ENCODE results near the gene PTPN1. TPM values are rescaled to one million over a fixed set of nuclear protein-coding genes. Genes with fewer than 3 reads are reported as not detected.

Gene PTPN1
- total RNA-seq, 1 donor from 2014 or later, result 78.2 TPM

DNA sequence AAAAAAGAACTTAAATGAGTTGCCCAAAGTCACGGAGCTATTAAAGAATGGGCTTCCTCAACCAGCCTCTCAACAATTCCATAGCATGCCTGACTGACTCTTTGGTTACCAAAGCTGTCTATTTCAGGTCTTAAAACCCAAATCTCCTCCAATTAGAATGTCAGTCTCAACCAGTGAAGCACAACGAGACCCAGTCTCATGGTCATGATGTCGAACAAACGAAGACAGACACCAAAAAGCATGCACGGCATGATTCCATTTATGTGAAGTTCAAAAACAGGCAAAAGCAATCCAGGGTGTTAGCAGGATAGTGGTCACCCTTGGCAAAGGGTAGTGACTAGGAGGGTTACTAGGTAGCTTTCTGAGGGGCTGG is 16.3 kb upstream of the PTPN1 start:
- no peaks in the 10 kb centered on the region for H3K27me3 ChIP-seq (ENCODE audit: low read depth)
- intact Hi-C loops (cut with DNase I), result no loop called here
- no peak overlapping the region for H3K27ac ChIP-seq

DNA sequence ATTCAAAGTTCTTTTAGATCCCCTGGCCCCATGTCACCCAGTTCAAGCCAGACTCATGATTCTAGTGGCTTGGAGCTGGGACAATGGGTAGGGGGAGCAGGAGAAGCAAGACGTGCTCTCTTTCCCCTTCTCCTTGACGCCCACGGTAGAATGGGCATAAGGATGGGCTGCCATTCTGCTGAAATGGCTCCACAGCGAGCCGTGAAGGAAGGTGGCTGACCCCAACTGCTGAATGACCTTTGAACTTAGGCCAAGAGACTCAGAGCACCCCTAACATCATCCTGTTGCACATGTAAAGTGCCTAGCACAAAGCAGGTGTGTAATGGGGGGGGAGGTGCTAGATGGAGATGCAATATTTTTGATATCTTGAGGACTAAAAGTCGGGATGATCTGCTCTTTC is 15.8 kb upstream of the PTPN1 start:
- H3K4me1 ChIP-seq, result peaks cover 10% of the 10 kb centered on the region
- TF ChIP-seq, protein P1, sequence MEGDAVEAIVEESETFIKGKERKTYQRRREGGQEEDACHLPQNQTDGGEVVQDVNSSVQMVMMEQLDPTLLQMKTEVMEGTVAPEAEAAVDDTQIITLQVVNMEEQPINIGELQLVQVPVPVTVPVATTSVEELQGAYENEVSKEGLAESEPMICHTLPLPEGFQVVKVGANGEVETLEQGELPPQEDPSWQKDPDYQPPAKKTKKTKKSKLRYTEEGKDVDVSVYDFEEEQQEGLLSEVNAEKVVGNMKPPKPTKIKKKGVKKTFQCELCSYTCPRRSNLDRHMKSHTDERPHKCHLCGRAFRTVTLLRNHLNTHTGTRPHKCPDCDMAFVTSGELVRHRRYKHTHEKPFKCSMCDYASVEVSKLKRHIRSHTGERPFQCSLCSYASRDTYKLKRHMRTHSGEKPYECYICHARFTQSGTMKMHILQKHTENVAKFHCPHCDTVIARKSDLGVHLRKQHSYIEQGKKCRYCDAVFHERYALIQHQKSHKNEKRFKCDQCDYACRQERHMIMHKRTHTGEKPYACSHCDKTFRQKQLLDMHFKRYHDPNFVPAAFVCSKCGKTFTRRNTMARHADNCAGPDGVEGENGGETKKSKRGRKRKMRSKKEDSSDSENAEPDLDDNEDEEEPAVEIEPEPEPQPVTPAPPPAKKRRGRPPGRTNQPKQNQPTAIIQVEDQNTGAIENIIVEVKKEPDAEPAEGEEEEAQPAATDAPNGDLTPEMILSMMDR (IDR thresholded peaks at IDR 0.05), result no peak

More for the DNA sequence above, 16.3 kb upstream of the PTPN1 start:
- Histone ChIP-seq H3K4me1 (peaks cover 10% of the 10 kb centered on the region), H3K4me3 (no peak overlapping the region), H3K9me3 (no peaks in the 10 kb centered on the region), H3K36me3 (no peaks in the 10 kb centered on the region)
- no peak for DNase-seq
- TF ChIP-seq, protein P1 (IDR thresholded peaks at IDR 0.05), result no peak
- no peak for ATAC-seq

DNA sequence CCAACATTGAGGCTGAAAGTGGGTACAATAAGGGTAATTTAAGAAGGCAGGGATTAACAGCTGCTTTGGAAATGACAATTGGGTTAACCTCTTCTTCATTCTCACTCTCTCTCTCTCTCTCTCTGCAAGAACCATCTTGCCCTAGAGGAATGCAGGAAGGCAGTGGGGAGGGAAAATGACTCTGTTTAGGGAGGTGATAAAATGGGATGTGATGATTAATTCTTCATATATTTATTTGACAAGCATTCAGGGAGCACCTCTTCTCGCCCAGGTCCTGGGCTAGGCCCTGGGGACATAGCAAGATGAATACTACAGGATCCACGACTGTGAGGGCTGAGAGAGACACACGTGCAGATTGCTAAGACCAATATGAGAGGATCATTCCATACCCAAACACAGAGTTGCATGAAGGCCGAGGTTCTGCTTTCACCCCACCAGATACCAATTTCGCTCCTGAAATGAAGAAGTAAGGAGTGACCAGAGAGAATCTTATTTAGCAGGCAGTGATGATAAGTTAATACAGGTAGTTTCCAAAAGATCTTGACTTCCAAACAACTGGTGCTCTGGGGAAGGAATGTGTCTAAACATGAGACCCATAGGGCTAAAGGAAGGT is 13.3 kb upstream of the PTPN1 start:
- intact Hi-C loops (cut with DNase I), result no loop called here
- no peaks in the 10 kb centered on the region for H3K9me3 ChIP-seq
- no peaks in the 10 kb centered on the region for H3K27me3 ChIP-seq (ENCODE audit: low read depth)
- DNase-seq, result no peak
- no peak for ATAC-seq
- TF ChIP-seq, protein P1 (IDR thresholded peaks at IDR 0.05), result no peak
- H3K4me1 ChIP-seq, result peaks cover 10% of the 10 kb centered on the region
- no peaks in the 10 kb centered on the region for H3K36me3 ChIP-seq
- no peak overlapping the region for H3K4me3 ChIP-seq
- H3K27ac ChIP-seq, result no peak overlapping the region

More for the DNA sequence above, 15.8 kb upstream of the PTPN1 start:
- no peak overlapping the region for H3K4me3 ChIP-seq
- H3K27ac ChIP-seq, result no peak overlapping the region
- ATAC-seq (no peak), DNase-seq (no peak)
- intact Hi-C loops (cut with DNase I), result no loop called here
- no peaks in the 10 kb centered on the region for H3K27me3 ChIP-seq (ENCODE audit: low read depth)
- no peaks in the 10 kb centered on the region for H3K9me3 ChIP-seq
- H3K36me3 ChIP-seq, result no peaks in the 10 kb centered on the region

DNA sequence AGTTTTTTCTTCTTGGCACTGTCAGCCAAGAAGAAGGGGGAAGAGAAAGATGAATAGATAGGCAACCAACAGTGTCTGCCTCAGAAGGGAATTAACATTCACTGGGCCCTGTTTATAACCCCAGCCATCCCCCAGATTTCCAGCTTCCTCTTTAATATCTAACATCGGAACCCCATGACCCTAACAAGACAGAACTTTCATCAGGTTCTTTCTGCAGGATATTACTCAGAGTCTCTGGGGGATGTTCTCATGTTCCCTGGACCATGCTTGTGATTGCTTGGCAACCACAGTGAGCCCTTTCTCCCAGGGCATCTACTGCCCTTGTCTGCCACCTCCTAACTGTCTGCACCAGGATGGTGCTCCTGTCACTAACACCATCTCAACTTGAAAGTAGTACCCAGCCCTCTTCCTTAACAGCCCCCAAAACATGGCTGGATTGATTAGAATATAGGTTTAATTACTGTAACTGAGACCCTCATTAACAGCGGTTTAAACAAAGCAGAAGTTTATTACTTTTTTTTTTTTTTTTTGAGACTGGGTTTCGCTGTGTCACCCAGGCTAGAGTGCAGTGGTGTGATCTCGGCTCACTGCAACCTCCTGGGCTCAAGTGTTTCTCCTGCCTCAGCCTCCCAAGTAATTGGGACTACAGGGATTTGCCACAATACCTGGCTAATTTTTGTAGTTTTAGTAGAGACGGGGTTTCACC is 12.0 kb upstream of the PTPN1 start:
- intact Hi-C loops (cut with DNase I), result no loop called here
- ATAC-seq (peak; percentile 42 to 59), DNase-seq (no peak)
- H3K36me3 ChIP-seq, result no peaks in the 10 kb centered on the region
- no peaks in the 10 kb centered on the region for H3K9me3 ChIP-seq
- no peak overlapping the region for H3K4me3 ChIP-seq
- H3K27ac ChIP-seq, result peak overlapping the region; percentile 41
- peaks cover 18% of the 10 kb centered on the region for H3K4me1 ChIP-seq
- TF ChIP-seq, protein P1 (IDR thresholded peaks at IDR 0.05), result no peak
- H3K27me3 ChIP-seq (ENCODE audit: low read depth), result no peaks in the 10 kb centered on the region

DNA sequence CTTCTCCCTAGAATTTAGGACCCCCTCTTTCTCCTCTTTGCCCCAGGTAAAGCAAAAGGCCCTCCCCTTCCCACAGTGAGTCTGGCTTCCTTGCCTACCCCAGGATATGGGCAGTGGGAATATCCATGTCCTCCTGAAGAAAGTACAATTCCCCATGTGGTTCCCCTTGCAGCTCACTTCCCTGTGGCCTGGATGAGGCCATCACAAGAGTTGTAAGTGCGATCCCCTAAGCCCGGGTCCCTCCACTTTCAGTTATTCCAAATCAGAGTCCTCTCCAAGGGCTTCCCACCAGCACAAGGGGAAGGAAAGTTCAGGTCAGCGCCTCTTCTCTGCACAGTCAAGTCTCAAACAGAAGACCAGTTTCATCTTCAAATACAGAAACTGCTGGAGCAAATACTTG is 10.2 kb upstream of the PTPN1 start:
- H3K9me3 ChIP-seq, result no peaks in the 10 kb centered on the region
- ATAC-seq, result no peak
- intact Hi-C loops (cut with DNase I), result no loop called here
- H3K36me3 ChIP-seq, result no peaks in the 10 kb centered on the region
- TF ChIP-seq, protein P1 (IDR thresholded peaks at IDR 0.05), result no peak
- no peak overlapping the region for H3K4me3 ChIP-seq
- H3K4me1 ChIP-seq, result peaks cover 35% of the 10 kb centered on the region
- no peak overlapping the region for H3K27ac ChIP-seq
- H3K27me3 ChIP-seq (ENCODE audit: low read depth), result no peaks in the 10 kb centered on the region
- no peak for DNase-seq
